Measurements from ENCODE around the gene ZNF76. TPM values are rescaled to one million over a fixed set of nuclear protein-coding genes. Genes with fewer than 3 reads are reported as not detected.
"Not testable (repeated sequence)": the region's sequence is repeated elsewhere in the genome, so short reads cannot be mapped to it uniquely, and the experiment has no call there.

ZNF76 gene
- polyA plus RNA-seq, 3 donors from 2014 or later, result 20.7 to 30.5 (median 27.9) TPM

DNA sequence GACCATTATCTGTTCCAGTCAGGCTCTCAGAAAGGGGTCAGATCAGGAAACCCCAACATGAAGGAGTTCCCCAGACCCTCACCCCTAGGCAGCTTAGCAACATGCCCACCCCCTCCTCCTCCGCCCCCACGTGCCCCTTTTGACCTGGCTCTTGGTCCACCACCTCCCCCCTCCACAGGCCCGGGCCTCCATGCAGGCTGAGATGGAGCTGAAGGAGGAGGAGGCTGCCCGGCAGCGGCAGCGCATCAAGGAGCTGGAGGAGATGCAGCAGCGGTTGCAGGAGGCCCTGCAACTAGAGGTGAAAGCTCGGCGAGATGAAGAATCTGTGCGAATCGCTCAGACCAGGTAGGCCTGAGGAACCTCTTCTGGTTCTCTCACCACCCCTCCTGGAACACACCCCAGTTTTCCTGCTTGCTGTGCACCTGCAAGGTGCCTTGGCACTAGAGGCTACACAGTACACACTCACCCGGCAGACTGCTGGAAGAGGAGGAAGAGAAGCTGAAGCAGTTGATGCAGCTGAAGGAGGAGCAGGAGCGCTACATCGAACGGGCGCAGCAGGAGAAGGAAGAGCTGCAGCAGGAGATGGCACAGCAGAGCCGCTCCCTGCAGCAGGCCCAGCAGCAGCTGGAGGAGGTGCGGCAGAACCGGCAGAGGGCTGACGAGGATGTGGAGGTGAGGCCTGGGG, 60.0 kb downstream of the ZNF76 start:
- Mint-ChIP-seq H3K4me3 (no peak overlapping the region), H3K36me3 (peaks cover 29 to 54% (median 34%) of the 10 kb centered on the region in 3 donors), H3K27ac (peak overlapping the region in 4 of 6 donors; percentile 0 to 74 (median 50)), H3K27me3 (ENCODE audit: low read depth in 3 of 3) (peaks cover 0 to 4% (median 3%) of the 10 kb centered on the region in 3 donors), H3K4me1 (peaks cover 10 to 30% of the 10 kb centered on the region in 2 donors), H3K9me3 (no peaks in the 10 kb centered on the region)
- DNase-seq, result no peak

DNA sequence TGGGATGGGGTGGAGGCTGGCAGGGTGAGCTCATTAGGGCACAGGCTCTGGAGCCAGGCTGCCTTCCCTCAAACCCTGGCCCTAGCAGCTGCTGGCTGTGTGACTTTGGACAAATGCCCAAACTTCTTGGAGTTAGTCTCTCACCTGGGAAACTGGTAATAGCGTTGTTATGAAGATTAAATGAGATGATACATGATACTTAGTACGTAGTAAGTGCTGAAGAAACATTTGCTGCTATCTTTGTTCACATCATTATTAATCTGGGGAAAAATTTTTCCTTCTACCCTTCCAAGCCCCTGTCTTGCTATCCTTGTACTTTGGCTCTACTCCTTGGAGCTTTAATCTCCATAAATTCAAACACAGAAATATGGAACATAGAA, 60.5 kb downstream of the ZNF76 start:
- H3K4me1 Mint-ChIP-seq, result peaks cover 5 to 25% of the 10 kb centered on the region in 2 donors
- peaks cover 29 to 57% (median 31%) of the 10 kb centered on the region in 3 donors for H3K36me3 Mint-ChIP-seq
- H3K9me3 Mint-ChIP-seq, result no peaks in the 10 kb centered on the region
- no peak overlapping the region for H3K4me3 Mint-ChIP-seq
- H3K27me3 Mint-ChIP-seq (ENCODE audit: low read depth in 3 of 3), result peaks cover 0 to 4% (median 3%) of the 10 kb centered on the region in 3 donors
- H3K27ac Mint-ChIP-seq, result peak overlapping the region in 4 of 6 donors; percentile 40 to 78 (median 46)
- no peak for DNase-seq

DNA sequence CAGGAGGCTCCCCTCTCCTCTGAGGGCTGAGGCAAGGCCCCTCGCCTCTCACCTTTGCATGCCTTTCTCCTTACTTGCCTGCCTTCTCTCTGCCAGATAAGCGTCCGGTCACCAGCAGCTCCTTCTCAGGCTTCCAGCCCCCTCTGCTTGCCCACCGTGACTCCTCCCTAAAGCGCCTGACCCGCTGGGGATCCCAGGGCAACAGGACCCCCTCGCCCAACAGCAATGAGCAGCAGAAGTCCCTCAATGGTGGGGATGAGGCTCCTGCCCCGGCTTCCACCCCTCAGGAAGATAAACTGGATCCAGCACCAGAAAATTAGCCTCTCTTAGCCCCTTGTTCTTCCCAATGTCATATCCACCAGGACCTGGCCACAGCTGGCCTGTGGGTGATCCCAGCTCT, 61.6 kb downstream of the ZNF76 start:
- peak overlapping the region in 2 of 6 donors; percentile 16 to 50 for H3K27ac Mint-ChIP-seq
- H3K4me3 Mint-ChIP-seq, result no peak overlapping the region
- DNase-seq, result no peak
- no peaks in the 10 kb centered on the region for H3K9me3 Mint-ChIP-seq
- H3K4me1 Mint-ChIP-seq, result peaks cover 1 to 15% of the 10 kb centered on the region in 2 donors
- peaks cover 0 to 4% (median 3%) of the 10 kb centered on the region in 3 donors for H3K27me3 Mint-ChIP-seq (ENCODE audit: low read depth in 3 of 3)
- peaks cover 29 to 55% (median 31%) of the 10 kb centered on the region in 3 donors for H3K36me3 Mint-ChIP-seq

DNA sequence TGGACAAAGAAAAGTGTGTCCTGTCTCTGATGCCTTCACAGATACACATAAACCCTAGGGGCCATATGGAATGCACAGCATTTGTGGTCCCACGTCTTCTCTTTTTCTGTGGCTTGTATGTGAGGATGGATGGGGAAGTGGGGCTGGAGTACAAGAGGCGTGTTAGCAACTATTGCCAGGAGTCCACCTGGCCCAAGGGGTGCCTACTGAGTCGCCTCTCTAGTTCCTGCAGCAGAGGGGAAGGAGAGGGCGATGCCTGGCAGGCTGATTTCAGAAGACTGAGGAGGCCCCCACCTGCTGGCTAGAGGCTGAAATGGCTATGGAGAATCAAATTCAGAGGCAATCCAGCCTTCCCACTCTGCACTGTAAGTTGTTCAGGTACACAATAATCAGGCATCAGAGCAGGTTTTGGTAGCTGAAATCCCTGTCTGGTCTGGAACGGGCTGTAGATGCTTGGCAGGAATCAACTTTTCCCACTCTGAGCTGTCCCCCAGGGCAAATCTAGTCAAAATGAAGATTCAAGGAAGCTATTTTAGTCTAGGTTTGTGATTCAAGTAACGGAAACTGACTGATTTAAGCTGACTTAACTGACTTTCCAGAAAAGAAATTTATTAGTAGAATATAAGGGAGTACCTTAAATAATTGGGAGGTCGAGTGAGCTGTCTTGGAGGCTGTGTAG, 68.0 kb downstream of the ZNF76 start:
- H3K27me3 Mint-ChIP-seq (ENCODE audit: low read depth in 3 of 3), result no peaks in the 10 kb centered on the region
- no peaks in the 10 kb centered on the region for H3K9me3 Mint-ChIP-seq
- peaks cover 8 to 15% (median 12%) of the 10 kb centered on the region in 3 donors for H3K36me3 Mint-ChIP-seq
- peak overlapping the region in 1 of 5 donors; percentile 39 for H3K4me3 Mint-ChIP-seq
- DNase-seq, result peak; percentile 69 to 75 (median 72)
- H3K27ac Mint-ChIP-seq, result peak overlapping the region; percentile 68 to 93 (median 88)
- peaks cover 10 to 12% of the 10 kb centered on the region in 2 donors for H3K4me1 Mint-ChIP-seq

DNA sequence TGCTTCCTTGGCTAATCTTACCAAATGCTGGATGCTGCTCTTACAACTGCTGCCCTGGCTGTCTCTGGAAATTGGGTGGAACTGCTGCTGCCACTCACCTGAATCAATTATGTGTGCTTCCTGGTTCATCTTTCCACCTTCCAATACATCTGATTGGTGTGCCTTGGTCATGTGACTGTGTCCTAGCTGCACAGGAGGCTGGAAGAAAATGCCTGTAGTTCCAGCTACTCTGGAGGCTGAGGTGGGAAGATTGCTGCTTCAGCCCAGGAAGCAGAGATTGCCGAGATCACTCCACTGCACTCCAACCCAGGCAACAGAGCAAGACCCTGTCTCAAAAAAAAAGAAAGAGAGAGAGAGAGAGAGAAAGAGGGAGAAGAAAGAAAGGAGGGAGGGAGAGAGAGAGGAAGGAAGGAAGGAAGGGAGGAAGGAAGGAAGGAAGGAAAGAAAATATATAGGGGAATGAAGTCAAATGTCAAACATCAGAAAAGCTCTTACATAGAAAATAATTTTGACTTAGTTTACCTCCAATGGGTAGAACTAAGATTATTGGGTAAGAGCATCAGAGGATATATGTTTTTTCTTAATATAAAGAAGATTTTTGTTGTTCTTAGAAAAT, 68.7 kb downstream of the ZNF76 start:
- Mint-ChIP-seq H3K4me1 (peaks cover 10 to 12% of the 10 kb centered on the region in 2 donors), H3K4me3 (no peak overlapping the region), H3K36me3 (peaks cover 8 to 19% (median 12%) of the 10 kb centered on the region in 3 donors), H3K9me3 (no peaks in the 10 kb centered on the region), H3K27me3 (ENCODE audit: low read depth in 3 of 3) (no peaks in the 10 kb centered on the region), H3K27ac (peak overlapping the region in 4 of 6 donors; percentile 26 to 71 (median 62))
- no peak for DNase-seq

DNA sequence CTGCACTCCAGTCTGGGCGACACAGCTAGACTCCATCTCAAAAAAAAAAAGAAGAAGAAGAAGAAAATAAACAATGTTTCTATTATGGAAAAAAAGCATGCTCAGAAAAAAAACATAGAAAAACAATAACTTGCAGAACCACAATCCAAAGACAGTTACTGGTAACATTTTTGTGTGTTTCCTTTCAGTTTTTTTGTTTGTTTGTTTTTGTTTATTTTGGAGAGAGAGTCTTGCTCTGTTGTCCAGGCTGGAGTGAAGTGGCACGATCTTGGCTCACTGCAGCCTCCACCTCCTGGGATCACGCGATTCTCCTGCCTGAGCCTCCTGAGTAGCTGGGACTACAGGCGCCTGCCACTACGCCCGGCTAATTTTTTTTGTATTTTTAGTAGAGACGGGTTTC, 69.4 kb downstream of the ZNF76 start:
- peaks cover 8 to 22% (median 15%) of the 10 kb centered on the region in 3 donors for H3K36me3 Mint-ChIP-seq
- not testable (repeated sequence) for H3K9me3 Mint-ChIP-seq; H3K27me3 Mint-ChIP-seq (ENCODE audit: low read depth in 3 of 3); DNase-seq; H3K4me3 Mint-ChIP-seq
- H3K27ac Mint-ChIP-seq, result peak overlapping the region in 1 of 6 donors; percentile 62
- H3K4me1 Mint-ChIP-seq, result peaks cover 10 to 12% of the 10 kb centered on the region in 2 donors

DNA sequence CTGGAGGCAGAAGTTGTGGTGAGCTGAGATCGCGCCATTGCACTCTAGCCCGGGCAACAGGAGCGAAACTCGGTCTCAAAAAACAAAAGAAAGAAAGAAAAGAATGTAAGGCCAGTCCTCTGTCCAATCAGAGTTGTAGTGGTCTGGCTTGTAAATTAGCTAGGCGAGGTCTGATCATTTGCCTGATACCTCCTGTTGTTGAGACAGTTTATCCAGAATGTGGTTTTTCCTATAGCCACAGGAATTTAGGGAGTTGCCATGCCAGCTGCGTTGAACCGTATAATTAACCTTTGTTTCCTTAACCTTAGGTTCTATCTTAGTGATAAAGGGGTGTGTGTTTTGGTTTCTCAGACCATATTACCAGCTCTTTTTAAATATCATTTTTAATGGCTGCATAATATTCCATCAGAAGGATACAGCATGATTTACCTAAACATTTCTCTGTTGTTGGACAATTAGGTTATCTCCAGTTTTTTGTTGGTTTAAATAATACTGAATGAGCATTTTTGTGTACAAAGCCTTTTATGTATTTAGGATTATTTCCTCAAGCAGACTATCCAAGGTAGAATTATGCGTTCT, 71.1 kb downstream of the ZNF76 start:
- Mint-ChIP-seq H3K9me3 (peaks cover 0 to 9% (median under 1%) of the 10 kb centered on the region in 6 donors), H3K4me3 (no peak overlapping the region), H3K4me1 (peaks cover 10 to 12% of the 10 kb centered on the region in 2 donors), H3K36me3 (peaks cover 8 to 19% (median 16%) of the 10 kb centered on the region in 3 donors), H3K27ac (no peak overlapping the region), H3K27me3 (ENCODE audit: low read depth in 3 of 3) (no peaks in the 10 kb centered on the region)
- no peak for DNase-seq

DNA sequence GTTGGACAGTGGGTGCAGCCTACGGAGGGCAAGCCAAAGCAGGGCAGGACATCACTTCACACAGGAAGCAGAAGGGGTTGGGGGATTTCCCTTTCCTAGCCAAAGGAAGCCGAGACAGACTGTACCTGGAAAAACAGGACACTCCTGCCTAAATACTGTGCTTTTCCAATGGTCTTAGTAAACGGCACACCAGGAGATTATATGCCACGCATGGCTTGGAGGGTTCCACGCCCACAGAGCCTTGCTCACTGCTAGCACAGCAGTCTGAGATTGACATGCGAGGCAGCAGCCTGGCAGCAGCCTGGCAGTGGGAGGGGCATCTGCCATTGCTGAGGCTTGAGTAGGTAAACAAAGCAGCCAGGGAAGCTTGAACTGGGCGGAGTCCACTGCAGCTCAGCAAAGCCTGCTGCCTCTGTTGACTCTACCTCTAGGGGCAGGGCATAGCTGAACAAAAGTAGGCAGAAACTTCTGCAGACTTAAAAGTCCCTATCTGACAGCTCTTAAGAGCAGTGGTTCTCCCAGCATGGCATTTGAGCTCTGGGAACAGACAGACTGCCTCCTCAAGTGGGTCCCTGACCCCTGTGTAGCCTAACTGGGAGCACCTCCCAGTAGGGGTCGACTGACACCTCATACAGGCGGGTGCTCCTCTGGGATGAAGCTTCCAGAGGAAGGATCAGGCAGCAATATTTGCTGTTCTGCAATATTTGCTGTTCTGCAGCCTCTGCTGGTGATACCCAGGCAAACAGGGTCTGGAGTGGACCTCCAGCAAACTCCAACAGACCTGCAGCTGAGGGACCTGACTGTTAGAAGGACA, 72.7 kb downstream of the ZNF76 start:
- H3K4me3 Mint-ChIP-seq; DNase-seq; H3K9me3 Mint-ChIP-seq; H3K27me3 Mint-ChIP-seq (ENCODE audit: low read depth in 3 of 3): not testable (repeated sequence)
- Mint-ChIP-seq H3K27ac (peak overlapping the region in 1 of 6 donors; percentile 51), H3K4me1 (peaks cover 9 to 11% of the 10 kb centered on the region in 2 donors), H3K36me3 (peaks cover 8 to 17% (median 16%) of the 10 kb centered on the region in 3 donors)

DNA sequence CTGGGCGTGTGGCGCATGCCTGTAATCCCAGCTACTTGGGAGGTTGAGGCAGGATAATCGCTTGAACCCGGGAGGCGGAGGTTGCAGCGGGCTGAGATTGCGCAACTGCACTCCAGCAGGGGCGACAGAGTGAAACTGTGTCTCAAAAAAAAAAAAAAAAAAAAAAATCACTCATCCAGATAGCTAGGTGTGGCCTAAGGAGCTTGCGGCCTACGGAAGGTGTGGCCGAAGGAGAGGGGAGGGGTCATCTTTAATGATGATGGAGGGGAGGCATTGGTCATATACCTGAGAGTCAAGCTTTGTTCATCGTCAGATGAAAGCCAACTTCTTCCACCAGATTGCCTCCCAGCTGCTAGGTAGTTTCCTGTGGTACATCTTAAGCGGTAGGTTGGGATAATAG, 82.0 kb downstream of the ZNF76 start:
- H3K4me1 Mint-ChIP-seq, result peaks cover 28 to 49% of the 10 kb centered on the region in 2 donors
- H3K9me3 Mint-ChIP-seq, result peaks cover 0 to 2% (median 0%) of the 10 kb centered on the region in 6 donors
- peak overlapping the region in 1 of 6 donors; percentile 80 for H3K27ac Mint-ChIP-seq
- peaks cover 0 to 10% (median 0%) of the 10 kb centered on the region in 3 donors for H3K36me3 Mint-ChIP-seq
- no peak for DNase-seq
- H3K27me3 Mint-ChIP-seq (ENCODE audit: low read depth in 3 of 3), result peaks cover 2 to 5% (median 3%) of the 10 kb centered on the region in 3 donors
- H3K4me3 Mint-ChIP-seq, result peak overlapping the region in 1 of 5 donors; percentile 89

DNA sequence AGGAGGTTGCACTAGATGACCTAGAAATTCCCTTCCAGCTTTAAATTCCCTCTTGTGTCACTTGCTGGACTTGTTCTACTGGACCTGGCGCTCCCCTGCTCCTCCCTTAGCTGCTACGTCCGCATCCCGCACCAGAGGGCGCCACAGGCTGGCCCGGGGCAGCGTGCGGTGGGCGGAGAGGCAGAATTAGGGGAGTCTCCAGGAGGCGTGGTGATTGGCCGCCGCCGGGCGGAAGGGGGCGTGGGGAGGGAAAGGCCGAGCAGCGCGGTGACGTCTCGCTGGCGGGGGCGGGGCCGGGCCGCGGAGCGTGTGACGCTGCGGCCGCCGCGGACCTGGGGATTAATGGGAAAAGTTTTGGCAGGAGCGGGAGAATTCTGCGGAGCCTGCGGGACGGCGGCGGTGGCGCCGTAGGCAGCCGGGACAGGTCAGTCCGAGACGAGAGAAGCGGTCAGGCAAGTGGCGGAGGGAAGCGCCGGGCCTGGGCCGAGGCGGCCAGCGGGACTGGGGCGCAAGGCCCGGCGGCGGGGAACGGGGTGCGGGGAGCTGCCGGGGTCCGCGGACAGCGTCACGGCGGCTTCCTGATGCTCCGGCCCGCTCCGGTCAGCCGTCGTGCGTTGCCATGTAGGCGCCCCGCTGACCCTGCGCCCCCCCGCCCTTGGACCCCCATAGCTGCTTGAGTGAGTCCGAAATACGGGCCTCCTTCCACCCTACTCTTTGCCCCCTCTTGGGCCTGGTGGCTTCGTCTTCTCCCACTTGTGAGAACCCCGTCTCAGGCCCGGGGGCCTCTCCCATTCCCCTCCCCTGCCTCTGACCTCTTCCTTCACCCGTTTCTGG, 82.9 kb downstream of the ZNF76 start, which contains the start of gene PPARD:
Gene PPARD, plus strand, starts transcription at position 301 of the 834 bp plus-strand sequence. CDS start 68,530 bp downstream, outside the sequence.
- Mint-ChIP-seq H3K27ac (peak within 1 kb of the TSS; percentile 78 to 94 (median 92)), H3K4me3 (peak within 1 kb of the TSS; percentile 88 to 97 (median 89)), H3K36me3 (peaks cover 0 to 14% (median 0%) of the 10 kb centered on the region in 3 donors), H3K27me3 (ENCODE audit: low read depth in 3 of 3) (peaks cover 2 to 5% (median 3%) of the 10 kb centered on the region in 3 donors), H3K9me3 (peaks cover 0 to 2% (median 0%) of the 10 kb centered on the region in 6 donors), H3K4me1 (peaks cover 22 to 46% of the 10 kb centered on the region in 2 donors)
- DNase-seq, result peak; percentile 97 to 98 (median 98)

DNA sequence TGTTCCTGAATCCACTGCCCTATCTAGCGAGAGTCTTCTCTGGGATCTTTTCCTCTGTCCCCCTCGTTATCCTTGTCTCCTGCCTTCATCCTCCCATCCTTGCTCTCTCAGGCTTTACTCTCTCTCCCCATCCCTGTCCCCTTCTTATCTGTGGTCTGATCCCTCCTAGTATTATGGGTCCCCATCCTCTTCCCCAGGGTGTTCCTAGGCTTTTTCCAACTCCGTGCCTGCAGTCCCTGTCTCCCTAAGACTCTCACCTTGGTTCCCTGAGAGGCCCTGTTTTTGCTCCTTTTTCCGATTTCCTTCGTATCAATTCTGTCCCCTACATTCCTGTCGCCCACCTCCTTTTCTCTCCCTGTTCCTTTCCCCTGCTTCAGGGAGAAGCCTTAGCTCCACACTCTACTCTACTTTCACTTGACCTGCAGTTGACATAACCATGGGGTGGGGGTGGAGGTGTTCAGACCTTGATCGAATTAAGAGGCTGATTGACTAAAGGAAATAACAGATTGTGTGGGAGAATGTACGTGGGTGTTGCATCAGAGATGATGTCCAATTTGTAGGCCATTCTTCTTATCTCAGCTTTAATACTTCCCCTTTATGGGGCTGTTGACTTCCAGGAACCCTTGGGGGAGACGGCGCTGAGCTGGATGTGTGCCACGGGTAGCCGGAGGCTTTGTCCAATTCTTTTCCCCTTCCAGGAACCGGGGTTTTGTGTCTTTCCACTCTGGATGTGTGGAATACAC, 83.7 kb downstream of the ZNF76 start:
- Mint-ChIP-seq H3K27ac (peak overlapping the region; percentile 65 to 91 (median 86)), H3K4me1 (peaks cover 25 to 46% of the 10 kb centered on the region in 2 donors), H3K27me3 (ENCODE audit: low read depth in 3 of 3) (peaks cover 2 to 5% (median 3%) of the 10 kb centered on the region in 3 donors), H3K9me3 (peaks cover 0 to under 1% (median 0%) of the 10 kb centered on the region in 6 donors), H3K4me3 (peak overlapping the region; percentile 88 to 97 (median 89)), H3K36me3 (peaks cover 3 to 18% (median 3%) of the 10 kb centered on the region in 3 donors)
- DNase-seq, result no peak

All from immature natural killer cell (primary cell).